AG09309 (cell line): ENCODE results near the gene SEC23IP.
A peak's percentile ranks its signal among the peaks of the same experiment; 100 is the strongest.

Experiments
- DNase-seq: peaks from one replicate; pipeline ENCODE4 v3.0.0-alpha.2; 2010; ENCODE audit warnings: low read depth
- H3K4me3 ChIP-seq: 2 replicates; pipeline ENCODE4 v1.5.1; 2011; ENCODE audit warnings: mild to moderate bottlenecking, low read depth, low read length, moderate library complexity; ENCODE audit not compliant: control insufficient read depth
- TF ChIP-seq, protein P1 (sequence below): IDR thresholded peaks from 2 replicates; pipeline ENCODE4 v1.5.1; 2011; ENCODE audit warnings: mild to moderate bottlenecking, low read depth, low read length, inconsistent platforms; ENCODE audit not compliant: insufficient read depth, control insufficient read depth; ENCODE audit errors: missing control alignments

The SEC23IP gene

DNA sequence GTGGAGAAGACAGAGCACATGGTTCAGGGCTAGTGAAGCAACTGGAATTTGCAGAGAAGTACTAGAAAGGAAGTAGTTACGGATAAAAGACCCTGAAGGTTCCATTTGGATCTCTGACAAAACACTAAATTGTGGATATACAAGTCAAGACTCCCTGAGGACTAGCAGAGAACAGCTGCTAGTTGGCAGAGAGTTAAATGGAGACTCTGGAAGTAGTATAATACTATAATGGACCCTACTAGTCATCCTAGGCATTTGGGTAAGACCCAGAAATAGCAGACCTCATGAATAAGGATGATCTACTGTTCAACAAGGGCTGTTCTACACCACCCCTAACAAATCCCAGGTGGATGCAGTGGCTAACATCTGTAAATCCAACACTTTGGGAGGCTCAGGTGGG, 39.0 kb upstream of the SEC23IP start:
- DNase-seq = no peak

DNA sequence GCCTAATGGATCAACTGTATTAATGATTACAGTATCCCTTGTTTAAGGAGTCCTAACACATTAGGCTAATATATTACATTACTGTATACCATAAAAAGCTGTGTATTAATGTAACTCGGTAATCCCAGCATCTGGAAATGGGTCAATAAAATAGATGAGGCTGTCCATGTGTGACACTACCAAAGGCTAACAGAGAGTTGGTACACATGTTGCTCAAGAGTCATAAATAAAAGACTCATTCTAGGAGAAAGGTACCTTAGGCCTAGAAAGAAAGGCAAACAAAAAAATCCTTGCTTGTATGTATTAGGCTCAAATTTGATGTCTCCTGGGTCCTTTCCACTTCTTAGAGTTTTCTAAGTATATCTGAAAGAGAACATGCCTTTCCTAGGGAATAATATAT, 34.5 kb upstream of the SEC23IP start:
- H3K4me3 ChIP-seq = no peak overlapping the region
- TF ChIP-seq, protein P1, sequence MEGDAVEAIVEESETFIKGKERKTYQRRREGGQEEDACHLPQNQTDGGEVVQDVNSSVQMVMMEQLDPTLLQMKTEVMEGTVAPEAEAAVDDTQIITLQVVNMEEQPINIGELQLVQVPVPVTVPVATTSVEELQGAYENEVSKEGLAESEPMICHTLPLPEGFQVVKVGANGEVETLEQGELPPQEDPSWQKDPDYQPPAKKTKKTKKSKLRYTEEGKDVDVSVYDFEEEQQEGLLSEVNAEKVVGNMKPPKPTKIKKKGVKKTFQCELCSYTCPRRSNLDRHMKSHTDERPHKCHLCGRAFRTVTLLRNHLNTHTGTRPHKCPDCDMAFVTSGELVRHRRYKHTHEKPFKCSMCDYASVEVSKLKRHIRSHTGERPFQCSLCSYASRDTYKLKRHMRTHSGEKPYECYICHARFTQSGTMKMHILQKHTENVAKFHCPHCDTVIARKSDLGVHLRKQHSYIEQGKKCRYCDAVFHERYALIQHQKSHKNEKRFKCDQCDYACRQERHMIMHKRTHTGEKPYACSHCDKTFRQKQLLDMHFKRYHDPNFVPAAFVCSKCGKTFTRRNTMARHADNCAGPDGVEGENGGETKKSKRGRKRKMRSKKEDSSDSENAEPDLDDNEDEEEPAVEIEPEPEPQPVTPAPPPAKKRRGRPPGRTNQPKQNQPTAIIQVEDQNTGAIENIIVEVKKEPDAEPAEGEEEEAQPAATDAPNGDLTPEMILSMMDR = no peak
- no peak for DNase-seq

More for the DNA sequence above, 39.0 kb upstream of the SEC23IP start:
- no peak overlapping the region for H3K4me3 ChIP-seq
- TF ChIP-seq, protein P1 = no peak

DNA sequence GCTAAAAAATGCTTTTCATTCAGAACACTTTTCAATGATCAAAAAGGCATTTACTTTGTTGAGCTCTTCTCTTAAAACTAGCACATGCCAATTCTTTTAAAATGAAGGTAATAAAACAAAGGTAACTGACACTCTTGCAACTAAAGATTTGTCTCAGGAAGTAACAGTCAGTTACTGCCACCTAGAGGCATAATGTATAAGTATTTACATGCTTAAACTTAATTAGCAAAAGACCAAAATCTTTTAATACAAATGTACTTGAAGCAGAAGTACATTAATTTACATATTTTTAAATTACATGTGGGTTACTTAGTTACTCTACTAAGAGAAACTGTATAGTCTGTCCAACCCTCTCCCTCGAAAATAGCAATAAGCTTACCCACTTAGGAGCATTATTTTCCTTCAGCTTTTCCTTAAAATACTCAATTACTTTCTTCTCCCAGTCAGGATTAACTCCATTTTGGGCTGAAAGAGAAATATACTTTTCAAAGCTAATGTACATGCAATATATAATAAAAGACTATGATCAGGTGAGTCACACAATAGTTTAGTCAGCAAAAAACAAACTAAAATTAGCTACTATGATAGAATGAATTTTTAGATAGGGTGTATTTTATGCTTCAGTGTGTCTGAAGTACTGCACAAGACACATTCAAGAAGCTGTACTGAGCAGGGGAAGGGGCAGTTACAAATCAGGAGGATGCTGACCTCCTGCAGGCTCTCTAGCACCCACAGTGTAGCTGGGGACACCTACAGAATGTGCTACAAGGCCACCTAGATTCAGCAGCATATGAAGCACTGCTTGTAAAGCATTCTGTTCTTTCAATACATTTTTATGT, 32.9 kb upstream of the SEC23IP start:
- no peak overlapping the region for H3K4me3 ChIP-seq
- TF ChIP-seq, protein P1 = peak; percentile 40
- no peak for DNase-seq

DNA sequence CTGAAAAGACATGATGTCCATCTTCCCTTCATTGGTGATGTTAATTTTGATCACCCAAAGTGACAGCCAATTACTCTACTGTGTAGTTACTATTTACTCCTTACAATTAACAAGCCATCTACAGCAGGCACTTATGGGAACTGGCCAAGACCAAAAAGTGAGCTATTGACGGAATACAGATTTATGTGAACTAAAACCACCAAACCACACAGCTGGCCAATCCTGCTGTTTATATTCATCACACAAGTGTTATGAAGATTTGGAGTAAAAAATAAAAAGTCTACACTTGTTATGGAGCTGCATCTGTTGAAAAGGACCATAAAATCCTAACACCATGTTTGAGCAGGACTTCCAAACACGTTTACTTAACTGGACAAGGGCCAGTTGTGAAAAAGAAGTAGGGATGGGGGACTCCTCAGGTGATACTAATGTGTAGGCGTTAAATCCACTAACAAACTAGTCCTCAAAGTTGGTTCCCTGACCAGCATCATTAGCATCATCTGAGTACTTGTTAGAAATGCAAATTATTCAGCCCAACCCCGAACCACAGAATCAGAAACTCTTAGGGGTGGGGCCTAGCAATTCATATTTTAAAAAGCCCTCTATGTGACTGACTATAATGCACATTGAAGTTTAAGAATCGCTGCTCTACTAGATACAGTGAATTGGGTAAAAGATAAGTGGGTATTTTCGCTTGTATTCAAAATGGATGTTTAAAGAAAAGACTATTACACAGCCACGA, 31.5 kb upstream of the SEC23IP start:
- DNase-seq = no peak
- H3K4me3 ChIP-seq = no peak overlapping the region
- TF ChIP-seq, protein P1 = no peak

DNA sequence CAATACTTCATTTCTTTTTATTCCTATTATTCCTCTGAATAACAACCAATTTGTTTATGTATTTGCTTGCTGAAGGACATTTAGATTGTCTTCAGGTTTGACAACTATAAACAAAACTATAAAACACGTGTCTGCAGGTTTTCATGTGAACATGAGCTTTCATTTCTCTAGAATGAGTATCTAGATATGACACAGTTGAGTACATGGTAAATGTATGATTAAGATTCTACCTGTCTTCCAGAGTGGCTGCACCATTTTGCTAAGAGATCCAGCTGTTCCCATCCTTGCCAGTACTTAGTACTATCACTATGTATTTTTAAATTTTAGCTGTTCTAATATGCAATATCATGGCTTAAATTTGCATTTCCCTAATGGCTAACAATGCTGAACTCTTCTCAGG, 30.0 kb upstream of the SEC23IP start:
- H3K4me3 ChIP-seq = no peak overlapping the region
- TF ChIP-seq, protein P1 = no peak

DNA sequence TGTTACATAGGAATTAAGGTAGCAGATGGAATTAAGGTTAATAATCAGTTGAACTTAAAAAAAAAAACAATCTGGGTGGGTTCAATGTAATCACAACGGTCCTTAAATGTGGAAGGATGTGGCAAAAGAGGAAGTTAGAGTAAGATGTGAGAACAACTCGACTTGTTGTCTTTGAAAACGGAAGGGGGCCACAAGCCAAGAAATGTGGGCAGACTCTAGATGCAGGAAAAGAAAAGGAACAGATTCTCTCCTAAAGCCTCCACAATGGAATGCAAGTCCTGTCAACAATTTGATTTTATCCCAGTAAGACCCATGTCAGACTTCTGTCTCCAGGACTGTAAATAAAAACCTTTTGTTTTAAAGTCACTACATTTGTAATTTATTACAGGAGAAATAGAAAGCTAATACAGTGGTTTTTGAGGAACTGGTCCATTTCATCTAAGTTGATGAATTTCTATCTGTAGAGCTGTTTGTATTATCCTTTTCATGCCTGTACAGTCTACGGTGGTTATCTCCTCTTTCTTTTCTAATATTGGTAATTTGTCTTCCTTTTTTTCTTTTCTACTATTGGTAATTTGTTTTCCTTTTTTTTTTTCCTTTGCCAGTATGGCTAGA, 28.5 kb upstream of the SEC23IP start:
- DNase-seq = no peak
- no peak overlapping the region for H3K4me3 ChIP-seq
- TF ChIP-seq, protein P1 = no peak

More for the DNA sequence above, 30.0 kb upstream of the SEC23IP start:
- no peak for DNase-seq
